ENCODE measurements around the gene FHAD1. TPM values are rescaled to one million over a fixed set of nuclear protein-coding genes. Genes with fewer than 3 reads are reported as not detected.
"Not testable (repeated sequence)": the region's sequence is repeated elsewhere in the genome, so short reads cannot be mapped to it uniquely, and the experiment has no call there.

The FHAD1 gene
- polyA plus RNA-seq, 1 donor = 0.79 TPM

DNA sequence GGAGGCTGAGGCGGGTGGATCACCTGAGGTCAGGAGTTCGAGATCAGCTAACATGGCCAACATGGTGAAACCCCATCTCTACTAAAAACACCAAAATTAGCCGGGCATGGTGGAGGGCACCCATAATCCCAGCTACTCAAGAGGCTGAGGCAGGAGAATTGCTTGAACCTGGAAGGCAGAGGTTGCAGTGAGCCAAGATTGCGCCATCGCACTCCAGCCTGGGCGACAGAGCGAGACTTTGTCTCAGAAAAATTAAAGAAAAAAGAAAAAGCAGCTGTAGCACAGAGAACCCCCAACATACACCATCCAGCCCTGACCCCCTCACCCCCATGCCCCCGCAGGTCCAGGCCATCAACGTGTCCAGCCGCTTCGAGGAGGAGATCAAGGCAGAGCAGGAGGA lies 181.2 kb downstream of the FHAD1 start:
- H3K4me1 ChIP-seq (ENCODE audit: control insufficient read depth, insufficient read depth, low read length) = peaks cover 62% of the 10 kb centered on the region
- no CpG with 5 or more reads among the region's 11 CpGs for WGBS (ENCODE audit: insufficient coverage, low lambda C conversion rate)
- H3K27ac ChIP-seq (ENCODE audit: low read length) = not testable (repeated sequence)

DNA sequence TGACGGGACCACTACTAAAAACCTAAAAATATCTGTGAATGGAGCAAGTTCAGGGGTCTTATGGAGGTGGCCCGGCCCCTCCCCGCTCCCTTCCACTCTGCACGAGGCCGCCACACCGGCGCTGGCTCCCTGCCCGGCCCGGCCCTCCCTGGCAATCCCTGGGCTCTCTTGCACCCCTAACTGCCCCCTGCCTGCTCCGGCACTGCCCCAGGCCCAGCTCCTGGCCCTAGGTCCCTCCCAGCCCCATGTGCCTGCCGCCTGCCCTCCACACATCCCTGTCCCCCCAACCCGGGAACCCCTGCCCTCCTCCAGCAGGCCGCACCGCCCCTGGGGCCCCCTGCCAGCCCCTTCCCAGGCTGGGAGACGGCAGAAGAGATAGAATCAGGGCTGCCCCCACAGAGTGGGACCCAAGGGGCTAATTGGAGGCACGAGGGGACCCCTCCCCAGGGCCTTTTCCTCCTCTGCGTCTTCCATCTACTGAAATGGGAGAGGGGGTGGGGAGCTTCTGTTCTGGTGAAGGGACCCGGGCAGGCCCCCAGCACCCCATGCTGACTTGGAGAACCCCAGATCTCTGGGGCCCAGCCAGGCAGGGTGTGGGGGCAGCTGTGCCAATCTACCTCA lies 181.9 kb downstream of the FHAD1 start:
- H3K9me3 ChIP-seq (ENCODE audit: control insufficient read depth, low read depth, low read length) = no peaks in the 10 kb centered on the region
- H3K4me3 ChIP-seq (ENCODE audit: low read length) = no peak overlapping the region
- no peak overlapping the region for H3K27ac ChIP-seq (ENCODE audit: low read length)
- no peak for DNase-seq
- H3K36me3 ChIP-seq (ENCODE audit: control insufficient read depth, insufficient read depth, low read length) = peaks cover 42% of the 10 kb centered on the region
- H3K4me1 ChIP-seq (ENCODE audit: control insufficient read depth, insufficient read depth, low read length) = peaks cover 55% of the 10 kb centered on the region
- H3K27me3 ChIP-seq (ENCODE audit: control insufficient read depth, insufficient read depth, low read length) = no peaks in the 10 kb centered on the region
- WGBS (ENCODE audit: insufficient coverage, low lambda C conversion rate) = no CpG with 5 or more reads among the region's 18 CpGs

More for the DNA sequence above, 181.2 kb downstream of the FHAD1 start:
- peaks cover 43% of the 10 kb centered on the region for H3K36me3 ChIP-seq (ENCODE audit: control insufficient read depth, insufficient read depth, low read length)
- DNase-seq; H3K27me3 ChIP-seq (ENCODE audit: control insufficient read depth, insufficient read depth, low read length); H3K4me3 ChIP-seq (ENCODE audit: low read length); H3K9me3 ChIP-seq (ENCODE audit: control insufficient read depth, low read depth, low read length): not testable (repeated sequence)

DNA sequence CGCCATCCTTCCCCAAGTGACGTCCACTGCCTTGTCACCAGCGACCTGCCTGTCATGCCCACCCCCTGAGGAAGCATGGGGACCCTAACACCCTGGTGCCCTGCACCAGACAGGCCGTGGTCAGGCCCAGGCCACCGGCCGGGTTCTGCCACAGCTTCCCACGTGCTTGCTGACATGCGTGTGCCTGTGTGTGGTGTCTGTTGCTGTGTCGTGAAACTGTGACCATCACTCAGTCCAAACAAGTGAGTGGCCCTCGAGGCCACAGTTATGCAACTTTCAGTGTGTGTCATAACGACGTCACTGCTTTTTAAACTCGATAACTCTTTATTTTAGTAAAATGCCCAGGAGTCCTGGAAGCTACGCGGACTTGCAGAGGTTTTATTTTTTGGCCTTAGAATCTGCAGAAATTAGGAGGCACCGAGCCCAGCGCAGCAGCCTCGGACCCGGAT lies 182.7 kb downstream of the FHAD1 start:
- peaks cover 42% of the 10 kb centered on the region for H3K36me3 ChIP-seq (ENCODE audit: control insufficient read depth, insufficient read depth, low read length)
- H3K4me3 ChIP-seq (ENCODE audit: low read length) = no peak overlapping the region
- H3K27me3 ChIP-seq (ENCODE audit: control insufficient read depth, insufficient read depth, low read length) = no peaks in the 10 kb centered on the region
- peaks cover 50% of the 10 kb centered on the region for H3K4me1 ChIP-seq (ENCODE audit: control insufficient read depth, insufficient read depth, low read length)
- no peaks in the 10 kb centered on the region for H3K9me3 ChIP-seq (ENCODE audit: control insufficient read depth, low read depth, low read length)
- WGBS (ENCODE audit: insufficient coverage, low lambda C conversion rate) = 100% methylated on average over 4 of the region's 19 CpGs
- no peak overlapping the region for H3K27ac ChIP-seq (ENCODE audit: low read length)
- no peak for DNase-seq

DNA sequence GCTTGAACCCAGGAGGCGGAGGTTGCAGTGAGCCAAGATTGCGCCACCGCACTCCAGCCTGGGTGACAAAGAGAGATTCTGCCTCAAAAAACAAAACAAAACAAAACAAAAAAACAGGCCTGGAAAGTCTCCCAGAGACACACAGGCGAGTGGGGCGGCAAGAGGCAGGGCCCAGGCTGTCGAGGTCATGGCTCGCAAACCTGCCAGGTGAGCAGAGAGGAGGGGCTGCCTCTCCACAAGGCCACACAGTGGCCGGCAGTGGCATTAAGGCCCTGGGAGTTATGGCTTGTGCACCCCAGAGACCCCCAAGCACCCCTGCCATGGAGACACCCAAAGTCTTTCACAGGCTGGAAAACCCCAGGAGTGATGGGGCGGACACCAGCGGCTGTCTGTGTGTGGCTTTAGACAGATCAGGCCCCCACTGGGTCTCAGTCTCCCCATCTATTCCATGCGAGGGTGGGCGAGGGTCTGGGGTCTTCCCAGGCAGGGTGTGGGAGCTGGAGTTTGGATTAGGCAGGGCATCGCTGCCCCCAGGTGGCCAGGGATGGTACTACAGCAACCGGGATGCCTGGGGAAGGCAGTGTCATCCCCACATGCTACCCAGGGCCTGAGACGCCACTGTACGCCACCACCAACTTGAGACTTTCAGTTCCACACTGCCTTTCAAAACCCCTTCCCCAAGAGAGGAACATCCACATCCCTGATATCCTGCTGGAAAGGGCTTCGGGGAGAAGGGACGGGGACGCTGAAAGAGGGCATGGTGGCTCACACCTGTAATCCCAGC lies 184.0 kb downstream of the FHAD1 start:
- DNase-seq = peak in 1 of 2 donors; percentile 66
- peak overlapping the region; percentile 37 for H3K27ac ChIP-seq (ENCODE audit: low read length)
- 0% methylated on average over 1 of the region's 19 CpGs for WGBS (ENCODE audit: insufficient coverage, low lambda C conversion rate)
- peaks cover 38% of the 10 kb centered on the region for H3K4me1 ChIP-seq (ENCODE audit: control insufficient read depth, insufficient read depth, low read length)
- H3K9me3 ChIP-seq (ENCODE audit: control insufficient read depth, low read depth, low read length) = no peaks in the 10 kb centered on the region
- H3K4me3 ChIP-seq (ENCODE audit: low read length) = no peak overlapping the region
- no peaks in the 10 kb centered on the region for H3K27me3 ChIP-seq (ENCODE audit: control insufficient read depth, insufficient read depth, low read length)
- H3K36me3 ChIP-seq (ENCODE audit: control insufficient read depth, insufficient read depth, low read length) = peaks cover 36% of the 10 kb centered on the region

DNA sequence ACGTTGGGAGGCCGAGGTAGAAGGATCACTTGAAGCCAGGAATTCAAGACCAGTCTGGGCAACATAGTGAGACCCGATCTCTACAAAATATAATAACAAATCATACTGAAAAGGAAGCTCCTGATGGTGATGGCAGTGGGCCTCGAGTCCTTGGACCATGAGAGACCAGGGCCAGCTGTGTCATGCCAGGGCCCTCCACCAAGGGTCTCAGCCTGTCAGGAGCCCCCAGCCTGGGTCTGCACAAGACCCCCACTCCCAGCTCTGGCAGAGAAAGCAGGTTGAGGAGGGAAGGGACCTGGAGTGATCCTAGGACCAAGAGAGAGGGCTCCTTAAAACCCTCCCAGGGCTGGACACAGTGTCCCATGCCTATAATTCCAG lies 184.5 kb downstream of the FHAD1 start:
- Histone ChIP-seq H3K4me1 (ENCODE audit: control insufficient read depth, insufficient read depth, low read length) (peaks cover 32% of the 10 kb centered on the region), H3K27ac (ENCODE audit: low read length) (peak overlapping the region; percentile 37), H3K4me3 (ENCODE audit: low read length) (no peak overlapping the region), H3K9me3 (ENCODE audit: control insufficient read depth, low read depth, low read length) (no peaks in the 10 kb centered on the region), H3K36me3 (ENCODE audit: control insufficient read depth, insufficient read depth, low read length) (peaks cover 32% of the 10 kb centered on the region), H3K27me3 (ENCODE audit: control insufficient read depth, insufficient read depth, low read length) (no peaks in the 10 kb centered on the region)
- DNase-seq = no peak
- WGBS (ENCODE audit: insufficient coverage, low lambda C conversion rate) = no CpG with 5 or more reads among the region's 4 CpGs

DNA sequence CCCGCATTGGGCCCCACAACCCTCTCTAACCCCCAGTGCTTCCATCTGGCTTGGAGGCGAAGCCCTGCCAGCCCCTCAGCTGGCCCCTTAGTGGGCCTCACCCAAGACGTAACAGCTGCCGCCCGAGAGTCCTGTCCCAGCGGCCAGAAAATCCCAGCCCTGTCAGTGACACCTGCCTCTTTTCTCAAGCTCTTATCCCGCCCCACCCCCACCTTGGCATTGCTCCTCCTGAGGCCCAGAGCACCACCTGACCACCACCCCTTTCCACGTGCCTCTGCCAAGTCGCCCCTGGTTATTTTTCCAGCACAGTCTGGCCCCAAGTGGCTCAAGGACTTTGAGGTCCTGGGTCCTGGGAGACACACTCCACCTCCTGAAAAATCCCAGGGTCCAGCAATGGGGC lies 185.3 kb downstream of the FHAD1 start:
- no CpG with 5 or more reads among the region's 9 CpGs for WGBS (ENCODE audit: insufficient coverage, low lambda C conversion rate)
- H3K36me3 ChIP-seq (ENCODE audit: control insufficient read depth, insufficient read depth, low read length) = peaks cover 28% of the 10 kb centered on the region
- no peak overlapping the region for H3K4me3 ChIP-seq (ENCODE audit: low read length)
- DNase-seq = peak; percentile 68 to 82
- H3K9me3 ChIP-seq (ENCODE audit: control insufficient read depth, low read depth, low read length) = no peaks in the 10 kb centered on the region
- H3K27me3 ChIP-seq (ENCODE audit: control insufficient read depth, insufficient read depth, low read length) = no peaks in the 10 kb centered on the region
- H3K4me1 ChIP-seq (ENCODE audit: control insufficient read depth, insufficient read depth, low read length) = peaks cover 26% of the 10 kb centered on the region
- H3K27ac ChIP-seq (ENCODE audit: low read length) = peak overlapping the region; percentile 37

DNA sequence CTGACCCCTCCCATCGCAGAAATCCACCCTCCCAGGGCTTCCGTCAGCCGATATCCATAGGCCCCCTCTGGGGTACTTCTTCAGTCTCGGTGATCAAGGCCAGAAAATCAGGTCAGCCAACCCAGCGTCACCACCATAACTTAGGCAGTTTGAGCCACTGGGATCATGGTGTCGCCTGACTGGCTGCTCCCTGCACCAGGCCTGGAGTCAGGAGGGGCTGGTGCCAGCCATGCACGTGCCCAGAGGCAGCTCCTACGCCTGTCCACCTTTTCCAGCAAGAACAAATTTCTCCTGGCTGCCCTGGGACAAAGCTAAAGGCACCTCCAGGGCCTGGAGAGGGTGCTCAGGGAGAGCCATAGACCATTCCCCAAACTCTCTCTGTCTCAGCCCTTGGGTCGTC lies 186.4 kb downstream of the FHAD1 start:
- H3K4me3 ChIP-seq (ENCODE audit: low read length) = no peak overlapping the region
- H3K36me3 ChIP-seq (ENCODE audit: control insufficient read depth, insufficient read depth, low read length) = peaks cover 19% of the 10 kb centered on the region
- H3K27ac ChIP-seq (ENCODE audit: low read length) = no peak overlapping the region
- no CpG with 5 or more reads among the region's 9 CpGs for WGBS (ENCODE audit: insufficient coverage, low lambda C conversion rate)
- H3K27me3 ChIP-seq (ENCODE audit: control insufficient read depth, insufficient read depth, low read length) = no peaks in the 10 kb centered on the region
- peaks cover 23% of the 10 kb centered on the region for H3K4me1 ChIP-seq (ENCODE audit: control insufficient read depth, insufficient read depth, low read length)
- no peaks in the 10 kb centered on the region for H3K9me3 ChIP-seq (ENCODE audit: control insufficient read depth, low read depth, low read length)
- DNase-seq = no peak

- no CpG with 5 or more reads among the region's 8 CpGs for WGBS (ENCODE audit: insufficient coverage, low lambda C conversion rate)
Measured at GRCh38 chr1:15434739-15435138, 187.7 kb downstream of the FHAD1 start.

GRCh38 chr1:15435239-15436077 lies 188.4 kb downstream of the FHAD1 start:
- Histone ChIP-seq H3K4me3 (ENCODE audit: low read length) (no peak overlapping the region), H3K9me3 (ENCODE audit: control insufficient read depth, low read depth, low read length) (no peaks in the 10 kb centered on the region), H3K27me3 (ENCODE audit: control insufficient read depth, insufficient read depth, low read length) (no peaks in the 10 kb centered on the region), H3K4me1 (ENCODE audit: control insufficient read depth, insufficient read depth, low read length) (peaks cover 23% of the 10 kb centered on the region), H3K27ac (ENCODE audit: low read length) (no peak overlapping the region), H3K36me3 (ENCODE audit: control insufficient read depth, insufficient read depth, low read length) (peaks cover 4% of the 10 kb centered on the region)
- WGBS (ENCODE audit: insufficient coverage, low lambda C conversion rate) = 100% methylated on average over 5 of the region's 17 CpGs
- no peak for DNase-seq

More at GRCh38 chr1:15434739-15435138, 187.7 kb downstream of the FHAD1 start:
- not testable (repeated sequence) for H3K27me3 ChIP-seq (ENCODE audit: control insufficient read depth, insufficient read depth, low read length); H3K9me3 ChIP-seq (ENCODE audit: control insufficient read depth, low read depth, low read length); H3K4me3 ChIP-seq (ENCODE audit: low read length); H3K27ac ChIP-seq (ENCODE audit: low read length); H3K36me3 ChIP-seq (ENCODE audit: control insufficient read depth, insufficient read depth, low read length)
- DNase-seq = peak in 1 of 2 donors; percentile 67
- peaks cover 23% of the 10 kb centered on the region for H3K4me1 ChIP-seq (ENCODE audit: control insufficient read depth, insufficient read depth, low read length)

GRCh38 chr1:15436881-15437442 lies 189.9 kb downstream of the FHAD1 start:
- H3K27ac ChIP-seq (ENCODE audit: low read length) = no peak overlapping the region
- no peaks in the 10 kb centered on the region for H3K36me3 ChIP-seq (ENCODE audit: control insufficient read depth, insufficient read depth, low read length)
- peaks cover 17% of the 10 kb centered on the region for H3K4me1 ChIP-seq (ENCODE audit: control insufficient read depth, insufficient read depth, low read length)
- H3K9me3 ChIP-seq (ENCODE audit: control insufficient read depth, low read depth, low read length) = no peaks in the 10 kb centered on the region
- no peaks in the 10 kb centered on the region for H3K27me3 ChIP-seq (ENCODE audit: control insufficient read depth, insufficient read depth, low read length)
- no CpG with 5 or more reads among the region's 6 CpGs for WGBS (ENCODE audit: insufficient coverage, low lambda C conversion rate)
- no peak for DNase-seq
- H3K4me3 ChIP-seq (ENCODE audit: low read length) = no peak overlapping the region

Measured in large intestine (tissue), 3 donors.